Testis (tissue), 3 donors: Measurements from ENCODE around the gene TNNT2. TPM values are rescaled to one million over a fixed set of nuclear protein-coding genes. Genes with fewer than 3 reads are reported as not detected.

Experiments used
- DNase-seq: peaks from one replicate; pipeline ENCODE4 v3.0.0-alpha.2; 2019
- H3K27ac ChIP-seq, 2 donors: fragments of 200-600 bp; sonication (generic); one replicate each; pipeline ENCODE4 v1.5.1; 2019
- H3K27me3 ChIP-seq: fragments of 200-600 bp; sonication (generic); one replicate; pipeline ENCODE4 v1.5.1; 2019
- H3K36me3 ChIP-seq: fragments of 200-600 bp; sonication (generic); one replicate; pipeline ENCODE4 v1.5.1; 2017; ENCODE audit warnings: low read depth; ENCODE audit errors: missing control alignments
- H3K4me1 ChIP-seq: fragments of 200-600 bp; sonication (generic); one replicate; pipeline ENCODE4 v1.5.1; 2019
- H3K4me3 ChIP-seq, 2 donors: fragments of 200-600 bp; sonication (generic); one replicate each; pipeline ENCODE4 v1.5.1; 2017 to 2019
- H3K9me3 ChIP-seq: fragments of 200-600 bp; sonication (generic); one replicate; pipeline ENCODE4 v1.5.1; 2017
- CTCF ChIP-seq, 3 experiments: fragments of 450-650 bp in 2 of 3; fragments of 200-600 bp in 1 of 3; sonication (generic) in 1 of 3; IDR thresholded peaks; one replicate each; pipeline ENCODE4 v1.5.1; 2016 to 2019; ENCODE audit warnings: antibody characterized with exemption in 3 of 3, mild to moderate bottlenecking in 2 of 3, moderate library complexity in 1 of 3
- POLR2A ChIP-seq: fragments of 450-650 bp; IDR thresholded peaks from one replicate; pipeline ENCODE4 v1.6.1; 2017; ENCODE audit warnings: antibody characterized with exemption, mild to moderate bottlenecking, moderate library complexity
- WGBS, 2 donors: methylation state at CpG; one replicate each; pipeline ENCODE4 v1.1.5; 2018; 5-methylcytosine and 5-hydroxymethylcytosine counted together
- intact Hi-C: fragments of 100-400 bp; cut with DNase I; formaldehyde crosslinking; loops from one replicate; pipeline ENCODE4 v1.15.1; 2023; ENCODE audit warnings: low total_unique reads
- polyA plus RNA-seq: library from polyadenylated mRNA; stranded (reverse); fragments of 350-450 nt; fragmentation: Illumina TruSeq; extraction: RNeasy Lipid Tissue Mini Kit (QIAGEN cat#74804); gene quantifications from one replicate; pipeline ENCODE4 v1.2.3, GENCODE V29; 2014; ENCODE audit warnings: low read depth, low replicate concordance; ENCODE audit not compliant: insufficient read depth
- total RNA-seq, 2 donors: library from RNA; depleted of rRNA; stranded (reverse); fragments of >200 nt; gene quantifications; one replicate each; pipeline ENCODE4 v1.2.3, GENCODE V29; 2016

TNNT2 gene
- total and polyA plus RNA-seq, 3 donors from 2014 or later, result 0.79 to 2.7 (median 1.1) TPM

GRCh38 chr1:201320168-201320788 lies 57.2 kb downstream of the TNNT2 start:
- DNase-seq, result no peak
- Histone ChIP-seq H3K4me3 (no peak overlapping the region), H3K4me1 (no peaks in the 10 kb centered on the region), H3K27me3 (no peaks in the 10 kb centered on the region), H3K36me3 (no peaks in the 10 kb centered on the region), H3K27ac (no peak overlapping the region), H3K9me3 (no peaks in the 10 kb centered on the region)
- intact Hi-C loops, result no loop called here
- 84 to 88% methylated on average over 11 to 12 of the region's 12 CpGs for WGBS, 2 donors
- no peak for TF ChIP-seq POLR2A
- TF ChIP-seq CTCF (IDR thresholded peaks at IDR 0.05), result no peak

GRCh38 chr1:201319631-201320030 lies 57.8 kb downstream of the TNNT2 start:
- Histone ChIP-seq H3K36me3 (no peaks in the 10 kb centered on the region), H3K27ac (no peak overlapping the region), H3K4me3 (no peak overlapping the region), H3K4me1 (no peaks in the 10 kb centered on the region), H3K27me3 (no peaks in the 10 kb centered on the region), H3K9me3 (no peaks in the 10 kb centered on the region)
- 86 to 97% methylated on average over 5 to 6 of the region's 6 CpGs for WGBS, 2 donors
- no peak for DNase-seq
- intact Hi-C loops, result no loop called here
- TF ChIP-seq CTCF (IDR thresholded peaks at IDR 0.05) (no peak), POLR2A (no peak)

GRCh38 chr1:201318504-201319340 lies 58.8 kb downstream of the TNNT2 start:
- no peak overlapping the region for H3K27ac ChIP-seq
- WGBS, 2 donors, result 86 to 88% methylated on average over 15 of the region's 15 CpGs
- H3K36me3 ChIP-seq, result no peaks in the 10 kb centered on the region
- TF ChIP-seq POLR2A (no peak), CTCF (IDR thresholded peaks at IDR 0.05) (no peak)
- H3K4me3 ChIP-seq, result no peak overlapping the region
- no peaks in the 10 kb centered on the region for H3K27me3 ChIP-seq
- no peak for DNase-seq
- no peaks in the 10 kb centered on the region for H3K4me1 ChIP-seq
- no peaks in the 10 kb centered on the region for H3K9me3 ChIP-seq
- intact Hi-C loops, result no loop called here

GRCh38 chr1:201317551-201317950 lies 59.9 kb downstream of the TNNT2 start:
- no peaks in the 10 kb centered on the region for H3K36me3 ChIP-seq
- no peaks in the 10 kb centered on the region for H3K27me3 ChIP-seq
- intact Hi-C loops, result no loop called here
- DNase-seq, result no peak
- H3K27ac ChIP-seq, result no peak overlapping the region
- TF ChIP-seq POLR2A (no peak), CTCF (IDR thresholded peaks at IDR 0.05) (no peak)
- no peaks in the 10 kb centered on the region for H3K4me1 ChIP-seq
- 88 to 92% methylated on average over 8 to 13 of the region's 13 CpGs for WGBS, 2 donors
- H3K4me3 ChIP-seq, result no peak overlapping the region
- H3K9me3 ChIP-seq, result no peaks in the 10 kb centered on the region
